IPS-15b (cell line): Measurements from ENCODE around the gene PDE6A.

ENCODE experiments used
- H3K27me3 ChIP-seq: one replicate; pipeline ENCODE4 v1.6.1; 2013; ENCODE audit warnings: low read length; ENCODE audit not compliant: control insufficient read depth, insufficient read depth
- H3K36me3 ChIP-seq: one replicate; pipeline ENCODE4 v1.6.1; 2013; ENCODE audit warnings: low read length; ENCODE audit not compliant: control insufficient read depth, insufficient read depth
- H3K4me1 ChIP-seq: one replicate; pipeline ENCODE4 v1.6.1; 2013; ENCODE audit warnings: mild to moderate bottlenecking, low read length; ENCODE audit not compliant: control insufficient read depth, insufficient read depth
- H3K4me3 ChIP-seq: one replicate; pipeline ENCODE4 v1.5.1; 2013; ENCODE audit warnings: low read depth, low read length
- H3K9ac ChIP-seq: one replicate; pipeline ENCODE4 v1.6.1; 2013; ENCODE audit warnings: low read depth, mild to moderate bottlenecking, low read length
- H3K9me3 ChIP-seq: one replicate; pipeline ENCODE4 v1.6.1; 2013; ENCODE audit warnings: mild to moderate bottlenecking, low read length; ENCODE audit not compliant: control insufficient read depth, insufficient read depth

PDE6A gene

GRCh38 chr5:149837680-149838269, 106.8 kb downstream of the PDE6A start:
- Histone ChIP-seq H3K27me3 (no peaks in the 10 kb centered on the region), H3K4me3 (no peak overlapping the region), H3K36me3 (peaks cover 15% of the 10 kb centered on the region), H3K4me1 (no peaks in the 10 kb centered on the region), H3K9ac (no peak overlapping the region), H3K9me3 (no peaks in the 10 kb centered on the region)

- Histone ChIP-seq H3K27me3 (no peaks in the 10 kb centered on the region), H3K9ac (no peak overlapping the region), H3K4me3 (no peak overlapping the region), H3K4me1 (no peaks in the 10 kb centered on the region), H3K9me3 (no peaks in the 10 kb centered on the region), H3K36me3 (peaks cover 4% of the 10 kb centered on the region)
Observed at GRCh38 chr5:149836451-149837139, 108.0 kb downstream of the PDE6A start.

- H3K27me3 ChIP-seq, result no peaks in the 10 kb centered on the region
- H3K9ac ChIP-seq, result no peak overlapping the region
- H3K4me1 ChIP-seq, result no peaks in the 10 kb centered on the region
- H3K9me3 ChIP-seq, result no peaks in the 10 kb centered on the region
- H3K36me3 ChIP-seq, result peaks cover 11% of the 10 kb centered on the region
- no peak overlapping the region for H3K4me3 ChIP-seq
Observed at GRCh38 chr5:149834246-149834855, 110.2 kb downstream of the PDE6A start.

- no peak overlapping the region for H3K9ac ChIP-seq
- H3K27me3 ChIP-seq, result no peaks in the 10 kb centered on the region
- no peaks in the 10 kb centered on the region for H3K4me1 ChIP-seq
- H3K36me3 ChIP-seq, result peaks cover 11% of the 10 kb centered on the region
- no peak overlapping the region for H3K4me3 ChIP-seq
- no peaks in the 10 kb centered on the region for H3K9me3 ChIP-seq
Observed at GRCh38 chr5:149833116-149833827, 111.3 kb downstream of the PDE6A start.

- H3K9ac ChIP-seq, result no peak overlapping the region
- H3K36me3 ChIP-seq, result peaks cover 11% of the 10 kb centered on the region
- no peaks in the 10 kb centered on the region for H3K27me3 ChIP-seq
- no peaks in the 10 kb centered on the region for H3K4me1 ChIP-seq
- no peaks in the 10 kb centered on the region for H3K9me3 ChIP-seq
- no peak overlapping the region for H3K4me3 ChIP-seq
Observed at GRCh38 chr5:149832636-149833035, 112.0 kb downstream of the PDE6A start.

- Histone ChIP-seq H3K36me3 (peaks cover 11% of the 10 kb centered on the region), H3K4me3 (no peak overlapping the region), H3K4me1 (no peaks in the 10 kb centered on the region), H3K9ac (no peak overlapping the region), H3K9me3 (no peaks in the 10 kb centered on the region), H3K27me3 (no peaks in the 10 kb centered on the region)
Observed at GRCh38 chr5:149831492-149831891, 113.1 kb downstream of the PDE6A start.

- H3K36me3 ChIP-seq, result peaks cover 11% of the 10 kb centered on the region
- no peaks in the 10 kb centered on the region for H3K9me3 ChIP-seq
Observed at GRCh38 chr5:149830579-149830978, 114.0 kb downstream of the PDE6A start.

GRCh38 chr5:149829954-149830353, 114.6 kb downstream of the PDE6A start:
- no peaks in the 10 kb centered on the region for H3K4me1 ChIP-seq
- no peak overlapping the region for H3K4me3 ChIP-seq
- H3K9me3 ChIP-seq, result no peaks in the 10 kb centered on the region
- peaks cover 11% of the 10 kb centered on the region for H3K36me3 ChIP-seq
- no peaks in the 10 kb centered on the region for H3K27me3 ChIP-seq
- H3K9ac ChIP-seq, result no peak overlapping the region

More at GRCh38 chr5:149830579-149830978, 114.0 kb downstream of the PDE6A start:
- Histone ChIP-seq H3K4me1 (no peaks in the 10 kb centered on the region), H3K4me3 (no peak overlapping the region), H3K27me3 (no peaks in the 10 kb centered on the region), H3K9ac (no peak overlapping the region)

GRCh38 chr5:149828161-149829011, 116.2 kb downstream of the PDE6A start:
- Histone ChIP-seq H3K4me1 (no peaks in the 10 kb centered on the region), H3K27me3 (no peaks in the 10 kb centered on the region), H3K36me3 (peaks cover 8% of the 10 kb centered on the region), H3K4me3 (no peak overlapping the region), H3K9me3 (no peaks in the 10 kb centered on the region), H3K9ac (no peak overlapping the region)

- Histone ChIP-seq H3K36me3 (peaks cover 6% of the 10 kb centered on the region), H3K4me1 (peaks cover 5% of the 10 kb centered on the region), H3K9me3 (no peaks in the 10 kb centered on the region), H3K4me3 (no peak overlapping the region), H3K9ac (no peak overlapping the region), H3K27me3 (no peaks in the 10 kb centered on the region)
Observed at GRCh38 chr5:149827546-149827945, 117.0 kb downstream of the PDE6A start.

- no peaks in the 10 kb centered on the region for H3K9me3 ChIP-seq
- H3K27me3 ChIP-seq, result no peaks in the 10 kb centered on the region
- peaks cover 5% of the 10 kb centered on the region for H3K4me1 ChIP-seq
- no peak overlapping the region for H3K9ac ChIP-seq
- H3K4me3 ChIP-seq, result no peak overlapping the region
- H3K36me3 ChIP-seq, result peaks cover 6% of the 10 kb centered on the region
Observed at GRCh38 chr5:149827086-149827485, 117.5 kb downstream of the PDE6A start.
